CD4-positive, alpha-beta memory T cell (primary cell): ENCODE measurements around the gene PSME3IP1. TPM values are rescaled to one million over a fixed set of nuclear protein-coding genes. Genes with fewer than 3 reads are reported as not detected.

Source experiments
- CTCF ChIA-PET: fragments of 350-600 bp; sonication (Branson Sonifier 250); formaldehyde crosslinking; loops from one replicate; lab custom pipeline; 2021; ENCODE audit warnings: inconsistent platforms; ENCODE audit not compliant: partially characterized antibody; lab: Charles Lee
- POLR2A ChIA-PET: fragments of 350-600 bp; sonication (Branson Sonifier 250); formaldehyde crosslinking; loops from one replicate; lab custom pipeline; 2021; ENCODE audit not compliant: partially characterized antibody; lab: Charles Lee
- DNase-seq, 5 donors: peaks; one replicate each; pipeline versions ENCODE4 v3.0.0 to v3.0.0-alpha.2; 2020 to 2022; ENCODE audit warnings: mixed read lengths in 1 of 5
- H3K27ac ChIP-seq: one replicate; pipeline ENCODE4 v1.7.0; 2013; ENCODE audit warnings: low read depth, low read length
- H3K27me3 ChIP-seq: 2 replicates; pipeline ENCODE4 v1.7.0; 2013; ENCODE audit warnings: mild to moderate bottlenecking, low read length, moderate library complexity; ENCODE audit not compliant: insufficient read depth
- H3K36me3 ChIP-seq: 2 replicates; pipeline ENCODE4 v1.7.0; 2013; ENCODE audit warnings: mild to moderate bottlenecking, low read length, moderate library complexity; ENCODE audit not compliant: insufficient read depth
- H3K4me1 ChIP-seq: 2 replicates; pipeline ENCODE4 v1.7.0; 2013; ENCODE audit warnings: mild to moderate bottlenecking, low read length, moderate library complexity; ENCODE audit not compliant: insufficient read depth
- H3K4me3 ChIP-seq, 2 donors: one replicate each; pipeline ENCODE4 v1.7.0; 2013; ENCODE audit warnings: low read length in 2 of 2, mild to moderate bottlenecking in 1 of 2
- H3K9me3 ChIP-seq, 2 donors: one replicate each; pipeline ENCODE4 v1.7.0; 2013; ENCODE audit warnings: low read length in 2 of 2, control low read depth in 1 of 2; ENCODE audit not compliant: control insufficient read depth in 1 of 2
- H3K27ac Mint-ChIP-seq, 7 donors: one replicate each; pipeline ENCODE4 v1.8.0; 2020 to 2021; ENCODE audit warnings: mixed read lengths in 7 of 7, mild to moderate bottlenecking in 6 of 7, inconsistent platforms in 3 of 7, moderate library complexity in 3 of 7
- H3K27me3 Mint-ChIP-seq, 2 donors: one replicate each; pipeline ENCODE4 v1.8.0; 2020 to 2021; ENCODE audit warnings: mixed read lengths in 2 of 2
- H3K36me3 Mint-ChIP-seq, 2 donors: one replicate each; pipeline ENCODE4 v1.8.0; 2020 to 2021; ENCODE audit warnings: mixed read lengths in 2 of 2, inconsistent platforms in 1 of 2, mild to moderate bottlenecking in 1 of 2
- H3K4me1 Mint-ChIP-seq, 4 donors: one replicate each; pipeline ENCODE4 v1.8.0; 2020 to 2021; ENCODE audit warnings: mixed read lengths in 4 of 4, mild to moderate bottlenecking in 1 of 4
- H3K4me3 Mint-ChIP-seq, 8 donors: one replicate each; pipeline ENCODE4 v1.8.0; 2020 to 2021; ENCODE audit warnings: mixed read lengths in 8 of 8, mild to moderate bottlenecking in 7 of 8, moderate library complexity in 6 of 8, inconsistent platforms in 3 of 8
- H3K9me3 Mint-ChIP-seq, 8 donors: one replicate each; pipeline ENCODE4 v1.8.0; 2020 to 2021; ENCODE audit warnings: mixed read lengths in 8 of 8, mild to moderate bottlenecking in 5 of 8, inconsistent platforms in 3 of 8, moderate library complexity in 1 of 8
- intact Hi-C: fragments of 100-400 bp; cut with micrococcal nuclease; formaldehyde crosslinking; loops from one replicate; pipeline ENCODE4 v1.15.1; 2023
- polyA plus RNA-seq, 2 donors: library from polyadenylated mRNA; unstranded; fragments of 300-500 nt; fragmentation: Illumina TruSeq; gene quantifications; one replicate each; pipeline ENCODE4 v1.2.3, GENCODE V29; 2021
- total RNA-seq, 2 experiments: library from RNA; stranded (reverse); gene quantifications; one replicate each; pipeline ENCODE4 v1.2.3, GENCODE V29; 2021

The PSME3IP1 gene
- total and polyA plus RNA-seq, 4 experiments from 2014 or later = 59.9 to 157 (median 106) TPM

DNA sequence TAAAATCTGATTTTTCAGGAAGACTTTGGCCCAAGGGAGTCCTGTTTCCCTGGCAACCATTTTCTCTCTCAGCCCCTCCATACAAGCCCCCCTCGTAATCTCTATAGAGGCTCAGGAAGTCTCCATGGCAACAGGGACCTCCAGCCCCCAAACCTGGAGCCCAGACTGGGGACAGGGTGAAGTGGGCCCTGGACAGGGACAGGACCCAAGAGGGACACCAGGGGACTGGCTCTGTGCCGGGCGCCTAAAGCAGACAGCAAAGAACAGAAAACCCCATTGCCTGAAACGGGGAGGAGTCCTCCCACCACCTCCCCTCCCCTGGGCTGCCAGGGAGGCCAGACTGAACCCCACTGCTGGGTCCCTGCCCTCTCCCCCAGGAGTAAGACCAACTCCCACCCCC lies 52.8 kb downstream of the PSME3IP1 start:
- H3K27ac Mint-ChIP-seq = peak overlapping the region; percentile 57 to 94 (median 92)
- Histone ChIP-seq H3K36me3 (no peaks in the 10 kb centered on the region), H3K27me3 (no peaks in the 10 kb centered on the region), H3K27ac (peak overlapping the region; percentile 61), H3K4me1 (peaks cover 79% of the 10 kb centered on the region), H3K9me3 (no peaks in the 10 kb centered on the region), H3K4me3 (no peak overlapping the region)
- no peaks in the 10 kb centered on the region for H3K36me3 Mint-ChIP-seq
- no peaks in the 10 kb centered on the region for H3K9me3 Mint-ChIP-seq
- DNase-seq = no peak
- intact Hi-C loops = no loop called here
- H3K27me3 Mint-ChIP-seq = no peaks in the 10 kb centered on the region
- H3K4me3 Mint-ChIP-seq = peak overlapping the region in 3 of 8 donors; percentile 31 to 90 (median 73)
- ChIA-PET CTCF (interaction anchor here (1.2 kb wide), 1 partner anchor 49 kb away, joined by 5 read pairs; no protein-coding TSS in a partner anchor), POLR2A (no interaction called here)
- peaks cover 33 to 85% (median 65%) of the 10 kb centered on the region in 4 donors for H3K4me1 Mint-ChIP-seq

GRCh38 chr16:57132470-57132869 lies 53.4 kb downstream of the PSME3IP1 start:
- no peaks in the 10 kb centered on the region for H3K27me3 Mint-ChIP-seq
- H3K36me3 ChIP-seq = no peaks in the 10 kb centered on the region
- peak overlapping the region in 5 of 7 donors; percentile 73 to 93 (median 81) for H3K27ac Mint-ChIP-seq
- no peak overlapping the region for H3K4me3 ChIP-seq
- H3K4me1 Mint-ChIP-seq = peaks cover 38 to 87% (median 68%) of the 10 kb centered on the region in 4 donors
- intact Hi-C loops = no loop called here
- no peaks in the 10 kb centered on the region for H3K9me3 ChIP-seq
- POLR2A ChIA-PET = no interaction called here
- no peaks in the 10 kb centered on the region for H3K36me3 Mint-ChIP-seq
- H3K27ac ChIP-seq = no peak overlapping the region
- no peaks in the 10 kb centered on the region for H3K9me3 Mint-ChIP-seq
- H3K27me3 ChIP-seq = no peaks in the 10 kb centered on the region
- peaks cover 82% of the 10 kb centered on the region for H3K4me1 ChIP-seq
- peak overlapping the region in 4 of 8 donors; percentile 17 to 50 (median 42) for H3K4me3 Mint-ChIP-seq
- DNase-seq = no peak
- CTCF ChIA-PET = interaction anchor here (1.2 kb wide), 1 partner anchor 48 kb away, joined by 5 read pairs; no protein-coding TSS in a partner anchor

GRCh38 chr16:57131351-57131970 lies 54.4 kb downstream of the PSME3IP1 start:
- no peaks in the 10 kb centered on the region for H3K36me3 Mint-ChIP-seq
- peaks cover 48 to 97% (median 78%) of the 10 kb centered on the region in 4 donors for H3K4me1 Mint-ChIP-seq
- H3K4me3 ChIP-seq = no peak overlapping the region
- peak overlapping the region in 3 of 8 donors; percentile 8 to 49 (median 34) for H3K4me3 Mint-ChIP-seq
- CTCF ChIA-PET = no interaction called here
- no peak for DNase-seq
- intact Hi-C loops = no loop called here
- H3K4me1 ChIP-seq = peaks cover 90% of the 10 kb centered on the region
- POLR2A ChIA-PET = interaction anchor here (1.8 kb wide), 1 partner anchor 10 kb away, joined by 5 read pairs; no protein-coding TSS in a partner anchor
- H3K9me3 ChIP-seq = no peaks in the 10 kb centered on the region
- H3K36me3 ChIP-seq = no peaks in the 10 kb centered on the region
- no peaks in the 10 kb centered on the region for H3K9me3 Mint-ChIP-seq
- H3K27ac ChIP-seq = peak overlapping the region; percentile 12
- H3K27ac Mint-ChIP-seq = peak overlapping the region; percentile 73 to 91 (median 78)
- no peaks in the 10 kb centered on the region for H3K27me3 ChIP-seq
- H3K27me3 Mint-ChIP-seq = no peaks in the 10 kb centered on the region

GRCh38 chr16:57130950-57131321 lies 54.9 kb downstream of the PSME3IP1 start:
- Mint-ChIP-seq H3K27ac (peak overlapping the region; percentile 62 to 91 (median 78)), H3K4me3 (peak overlapping the region in 3 of 8 donors; percentile 8 to 36 (median 34)), H3K4me1 (peaks cover 47 to 97% (median 78%) of the 10 kb centered on the region in 4 donors), H3K27me3 (no peaks in the 10 kb centered on the region), H3K9me3 (no peaks in the 10 kb centered on the region), H3K36me3 (no peaks in the 10 kb centered on the region)
- ChIA-PET POLR2A (interaction anchor here (1.8 kb wide), 1 partner anchor 10 kb away, joined by 5 read pairs; no protein-coding TSS in a partner anchor), CTCF (no interaction called here)
- no peak for DNase-seq
- intact Hi-C loops = no loop called here
- no peak overlapping the region for H3K4me3 ChIP-seq
- H3K9me3 ChIP-seq = no peaks in the 10 kb centered on the region
- no peaks in the 10 kb centered on the region for H3K36me3 ChIP-seq
- H3K4me1 ChIP-seq = peaks cover 90% of the 10 kb centered on the region
- H3K27ac ChIP-seq = peak overlapping the region; percentile 12
- no peaks in the 10 kb centered on the region for H3K27me3 ChIP-seq

DNA sequence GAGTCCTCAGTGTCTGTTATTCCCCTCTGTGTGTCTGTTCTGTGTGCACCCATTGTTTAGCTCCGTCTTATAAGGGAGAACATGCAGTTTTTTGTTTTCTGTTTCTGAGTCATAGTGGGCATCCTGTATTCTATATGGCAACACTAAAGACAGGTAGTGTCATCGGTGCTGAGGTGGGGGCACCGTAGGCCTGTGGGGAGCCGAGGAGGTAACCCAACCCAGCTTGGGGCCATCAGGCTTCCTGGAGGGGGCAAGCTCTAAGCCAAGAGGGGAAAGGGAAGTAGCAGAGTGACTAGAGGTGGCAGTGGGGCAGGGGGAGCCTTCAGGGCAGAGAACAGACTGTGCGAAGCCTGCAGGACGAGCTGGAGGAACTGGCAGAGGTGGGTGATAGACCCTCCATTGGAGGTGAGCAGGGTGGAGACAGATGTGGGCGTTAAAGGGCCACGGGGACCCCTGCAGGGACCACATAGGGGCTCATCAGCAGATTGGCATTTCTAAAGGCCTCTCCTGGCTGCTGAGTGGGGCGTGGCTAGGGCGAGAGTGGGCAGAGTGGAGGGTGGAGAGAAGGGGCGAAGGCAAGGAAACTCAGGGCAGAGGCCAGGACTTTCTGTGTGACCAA lies 57.0 kb downstream of the PSME3IP1 start:
- ChIA-PET POLR2A (interaction anchor here (0.8 to 1.0 kb wide), 3 partner anchors 10 to 36 kb away, joined by 3 to 9 read pairs (median 3); no protein-coding TSS in a partner anchor), CTCF (interaction anchor here (1.0 to 3.1 kb wide), 2 partner anchors 36 to 46 kb away, joined by 3 to 17 read pairs; partner anchors contain the start of gene CPNE2)
- Histone ChIP-seq H3K4me3 (no peak overlapping the region), H3K4me1 (peaks cover 89% of the 10 kb centered on the region), H3K27ac (peak overlapping the region; percentile 49), H3K27me3 (no peaks in the 10 kb centered on the region), H3K9me3 (no peaks in the 10 kb centered on the region), H3K36me3 (no peaks in the 10 kb centered on the region)
- peak overlapping the region in 7 of 8 donors; percentile 14 to 82 (median 66) for H3K4me3 Mint-ChIP-seq
- no peaks in the 10 kb centered on the region for H3K27me3 Mint-ChIP-seq
- peak; percentile 28 to 70 (median 32) for DNase-seq
- intact Hi-C loops = loop anchor here (5.0 kb wide), 1 partner anchor 38 kb away; no protein-coding TSS in a partner anchor
- peaks cover 49 to 97% (median 74%) of the 10 kb centered on the region in 4 donors for H3K4me1 Mint-ChIP-seq
- H3K36me3 Mint-ChIP-seq = no peaks in the 10 kb centered on the region
- peak overlapping the region; percentile 17 to 95 (median 79) for H3K27ac Mint-ChIP-seq
- peaks cover 0 to 1% (median 0%) of the 10 kb centered on the region in 8 donors for H3K9me3 Mint-ChIP-seq

DNA sequence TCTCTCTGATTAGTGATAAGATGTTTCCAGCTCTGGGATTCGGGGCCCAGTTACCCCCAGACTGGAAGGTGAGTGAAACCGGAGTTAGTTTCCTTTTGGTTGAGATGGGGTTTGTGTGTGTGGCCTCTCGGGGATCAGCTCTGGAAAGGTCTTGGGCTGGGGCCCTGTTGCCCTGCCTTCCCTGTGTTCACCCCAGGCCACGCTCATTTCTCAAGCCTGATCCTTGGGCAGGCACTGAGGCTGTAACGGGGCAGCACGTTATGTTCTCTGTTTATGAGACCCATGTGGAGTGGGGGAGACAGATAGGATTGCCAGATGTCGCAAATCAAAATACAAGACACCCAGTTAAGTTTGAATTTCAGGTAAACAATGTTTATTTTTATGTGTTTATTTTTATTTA lies 58.0 kb downstream of the PSME3IP1 start:
- Mint-ChIP-seq H3K27ac (peak overlapping the region in 6 of 7 donors; percentile 43 to 91 (median 74)), H3K27me3 (no peaks in the 10 kb centered on the region), H3K9me3 (peaks cover 0 to 1% (median 0%) of the 10 kb centered on the region in 8 donors), H3K4me1 (peaks cover 50 to 97% (median 76%) of the 10 kb centered on the region in 4 donors), H3K36me3 (no peaks in the 10 kb centered on the region), H3K4me3 (peak overlapping the region in 5 of 8 donors; percentile 4 to 46 (median 36))
- Histone ChIP-seq H3K27ac (no peak overlapping the region), H3K36me3 (no peaks in the 10 kb centered on the region), H3K27me3 (no peaks in the 10 kb centered on the region), H3K9me3 (no peaks in the 10 kb centered on the region), H3K4me3 (no peak overlapping the region), H3K4me1 (peaks cover 88% of the 10 kb centered on the region)
- POLR2A ChIA-PET = interaction anchor here (1.3 to 2.0 kb wide), 3 partner anchors 10 to 43 kb away, joined by 3 to 7 read pairs (median 4); no protein-coding TSS in a partner anchor
- no peak for DNase-seq
- intact Hi-C loops = loop anchor here (5.0 kb wide), 1 partner anchor 39 kb away; no protein-coding TSS in a partner anchor
- CTCF ChIA-PET = interaction anchor here (1.0 to 3.1 kb wide), 2 partner anchors 35 to 45 kb away, joined by 3 to 17 read pairs; partner anchors contain the start of gene CPNE2
